Chondrocyte (in vitro differentiated cells): Measurements from ENCODE around the gene GTF2A2. TPM values are rescaled to one million over a fixed set of nuclear protein-coding genes. Genes with fewer than 3 reads are reported as not detected.
"Not testable (repeated sequence)": the region's sequence is repeated elsewhere in the genome, so short reads cannot be mapped to it uniquely, and the experiment has no call there.

ENCODE experiments used
- DNase-seq: peaks from one replicate; pipeline ENCODE4 v3.0.0; 2021; ENCODE audit warnings: mixed read lengths, low spot score
- H3K27ac Mint-ChIP-seq: one replicate; pipeline ENCODE4 v1.8.0; 2021; ENCODE audit warnings: mild to moderate bottlenecking, moderate library complexity, mixed read lengths; ENCODE audit not compliant: unreplicated experiment
- H3K27me3 Mint-ChIP-seq: 2 replicates; pipeline ENCODE4 v1.8.0; 2021; ENCODE audit warnings: low read depth, mixed read lengths
- H3K36me3 Mint-ChIP-seq: 2 replicates; pipeline ENCODE4 v1.8.0; 2021; ENCODE audit warnings: low read depth, mixed read lengths
- H3K4me1 Mint-ChIP-seq: 2 replicates; pipeline ENCODE4 v1.8.0; 2021; ENCODE audit warnings: low read depth, mild to moderate bottlenecking, mixed read lengths
- H3K4me3 Mint-ChIP-seq: one replicate; pipeline ENCODE4 v1.8.0; 2021; ENCODE audit warnings: mild to moderate bottlenecking, moderate library complexity, mixed read lengths; ENCODE audit not compliant: unreplicated experiment
- H3K9me3 Mint-ChIP-seq: 2 replicates; pipeline ENCODE4 v1.8.0; 2021; ENCODE audit warnings: low read depth, mixed read lengths
- total RNA-seq: library from RNA; stranded (reverse); gene quantifications from 3 replicates; pipeline ENCODE4 v1.2.1, GENCODE V29; 2021
- TF ChIP-seq, protein P1 (sequence below): fragments of 200-600 bp; sonication (generic); IDR thresholded peaks from 2 replicates; pipeline ENCODE4 v1.5.0; 2021; ENCODE audit warnings: antibody characterized with exemption, mild to moderate bottlenecking, moderate library complexity

The GTF2A2 gene
- total RNA-seq, 1 donor from 2014 or later: 114 TPM

DNA sequence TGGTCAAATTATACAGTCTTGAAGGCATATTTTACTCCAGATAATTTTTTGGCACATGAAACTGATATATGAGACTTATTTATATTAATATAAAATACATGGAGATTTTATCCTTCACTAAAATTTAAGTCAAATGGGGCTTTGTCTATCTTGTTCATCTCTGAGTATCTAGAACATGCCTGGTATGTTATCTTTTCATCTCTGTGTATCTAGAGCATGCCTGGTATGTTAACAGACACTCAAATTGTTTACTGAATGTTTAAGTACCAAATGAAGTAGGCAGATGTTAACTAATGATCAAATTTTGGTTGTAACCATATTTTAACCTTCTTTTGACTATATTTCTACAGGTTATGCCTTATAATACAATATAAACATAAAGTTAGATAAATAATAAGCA, 7.7 kb downstream of the GTF2A2 start:
- no peaks in the 10 kb centered on the region for H3K27me3 Mint-ChIP-seq
- H3K9me3 Mint-ChIP-seq: peaks cover 3% of the 10 kb centered on the region
- H3K4me3 Mint-ChIP-seq: no peak overlapping the region
- TF ChIP-seq, protein P1, sequence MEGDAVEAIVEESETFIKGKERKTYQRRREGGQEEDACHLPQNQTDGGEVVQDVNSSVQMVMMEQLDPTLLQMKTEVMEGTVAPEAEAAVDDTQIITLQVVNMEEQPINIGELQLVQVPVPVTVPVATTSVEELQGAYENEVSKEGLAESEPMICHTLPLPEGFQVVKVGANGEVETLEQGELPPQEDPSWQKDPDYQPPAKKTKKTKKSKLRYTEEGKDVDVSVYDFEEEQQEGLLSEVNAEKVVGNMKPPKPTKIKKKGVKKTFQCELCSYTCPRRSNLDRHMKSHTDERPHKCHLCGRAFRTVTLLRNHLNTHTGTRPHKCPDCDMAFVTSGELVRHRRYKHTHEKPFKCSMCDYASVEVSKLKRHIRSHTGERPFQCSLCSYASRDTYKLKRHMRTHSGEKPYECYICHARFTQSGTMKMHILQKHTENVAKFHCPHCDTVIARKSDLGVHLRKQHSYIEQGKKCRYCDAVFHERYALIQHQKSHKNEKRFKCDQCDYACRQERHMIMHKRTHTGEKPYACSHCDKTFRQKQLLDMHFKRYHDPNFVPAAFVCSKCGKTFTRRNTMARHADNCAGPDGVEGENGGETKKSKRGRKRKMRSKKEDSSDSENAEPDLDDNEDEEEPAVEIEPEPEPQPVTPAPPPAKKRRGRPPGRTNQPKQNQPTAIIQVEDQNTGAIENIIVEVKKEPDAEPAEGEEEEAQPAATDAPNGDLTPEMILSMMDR: no peak
- H3K27ac Mint-ChIP-seq: no peak overlapping the region
- H3K4me1 Mint-ChIP-seq: peaks cover 10% of the 10 kb centered on the region
- no peak for DNase-seq
- H3K36me3 Mint-ChIP-seq: peaks cover 19% of the 10 kb centered on the region

DNA sequence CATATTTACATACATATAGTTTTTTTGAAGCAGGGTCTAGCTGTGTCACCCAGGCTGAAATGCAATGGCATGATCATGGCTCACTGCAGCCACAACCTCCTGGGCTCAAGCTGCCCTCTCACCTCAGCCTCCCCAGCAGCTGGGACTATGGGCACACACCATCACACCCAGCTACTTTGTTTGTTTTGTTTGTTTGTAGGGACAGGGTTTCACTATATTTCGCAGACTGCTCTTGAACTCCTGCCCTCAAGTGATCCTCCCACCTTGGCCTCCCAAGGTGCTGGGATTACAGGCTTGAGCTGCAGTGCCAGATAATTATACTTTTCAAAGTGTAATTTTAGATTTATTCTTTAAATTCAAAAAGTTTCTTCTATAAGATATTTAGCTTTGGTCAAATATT, 10.2 kb downstream of the GTF2A2 start:
- TF ChIP-seq, protein P1: no peak
- DNase-seq: no peak
- Mint-ChIP-seq H3K36me3 (peaks cover 14% of the 10 kb centered on the region), H3K4me3 (no peak overlapping the region), H3K9me3 (no peaks in the 10 kb centered on the region), H3K27ac (no peak overlapping the region), H3K4me1 (peaks cover 10% of the 10 kb centered on the region), H3K27me3 (no peaks in the 10 kb centered on the region)

DNA sequence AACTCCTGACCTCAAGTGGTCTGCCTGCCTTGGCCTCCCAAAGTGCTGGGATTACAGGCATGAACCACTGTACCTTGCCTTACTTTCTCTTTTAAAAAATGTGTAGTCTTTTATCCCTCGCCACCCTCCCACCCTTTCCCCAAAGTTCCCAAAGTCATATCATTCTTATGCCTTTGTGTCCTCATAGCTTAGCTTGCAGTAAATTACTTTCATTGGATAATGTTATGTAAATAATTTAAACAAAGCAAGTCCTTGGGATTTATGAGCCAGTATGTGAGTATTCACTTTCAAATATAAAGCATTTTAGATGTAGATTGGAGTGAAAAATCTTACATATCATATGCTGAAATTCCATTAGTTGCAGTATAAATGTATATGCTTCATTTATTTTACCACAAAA, 11.0 kb downstream of the GTF2A2 start:
- no peaks in the 10 kb centered on the region for H3K27me3 Mint-ChIP-seq

DNA sequence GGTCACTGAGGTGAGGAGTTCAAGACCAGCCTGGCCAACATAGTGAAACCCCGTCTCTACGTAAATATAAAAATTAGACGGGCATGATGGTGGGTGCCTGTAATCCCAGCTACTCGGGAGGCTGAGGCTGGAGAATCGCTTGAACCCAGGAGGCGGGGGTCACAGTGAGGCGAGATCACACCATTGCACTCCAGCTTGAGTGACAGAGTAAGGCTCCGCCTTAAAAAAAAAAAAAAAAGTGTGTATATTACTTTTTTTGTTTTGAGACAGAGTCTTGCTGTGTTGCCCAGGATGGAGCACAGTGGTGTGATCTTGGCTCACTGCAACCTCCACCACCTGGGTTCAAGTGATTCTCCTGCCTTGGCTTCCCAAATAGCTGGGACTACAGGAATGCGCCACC, 11.5 kb downstream of the GTF2A2 start:
- not testable (repeated sequence) for H3K27me3 Mint-ChIP-seq, H3K4me3 Mint-ChIP-seq, H3K4me1 Mint-ChIP-seq, H3K27ac Mint-ChIP-seq, DNase-seq, H3K9me3 Mint-ChIP-seq
- H3K36me3 Mint-ChIP-seq: peaks cover 13% of the 10 kb centered on the region

More for the DNA sequence above, 11.0 kb downstream of the GTF2A2 start:
- no peak for DNase-seq
- H3K36me3 Mint-ChIP-seq: peaks cover 11% of the 10 kb centered on the region
- TF ChIP-seq, protein P1: no peak
- H3K9me3 Mint-ChIP-seq: no peaks in the 10 kb centered on the region
- peaks cover 10% of the 10 kb centered on the region for H3K4me1 Mint-ChIP-seq
- H3K4me3 Mint-ChIP-seq: no peak overlapping the region
- no peak overlapping the region for H3K27ac Mint-ChIP-seq

DNA sequence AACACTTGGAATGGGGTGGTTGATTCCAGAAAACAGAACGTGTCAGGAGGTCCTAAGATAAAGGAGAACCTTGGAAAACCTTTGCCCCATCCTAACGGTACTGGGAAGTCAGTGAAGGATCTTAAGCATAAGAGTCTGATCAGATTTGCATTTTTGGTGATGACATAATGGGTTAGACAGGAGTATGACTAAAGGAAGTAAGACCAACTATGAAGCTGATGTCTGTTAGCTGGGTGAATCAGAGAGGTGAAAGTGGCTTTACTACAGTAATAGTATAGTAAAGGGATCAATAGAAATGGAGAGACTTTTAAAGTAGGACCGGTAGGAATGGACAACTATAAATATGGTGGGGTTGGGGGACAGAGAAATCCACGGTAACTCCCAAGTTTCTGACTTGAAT, 12.6 kb downstream of the GTF2A2 start:
- Mint-ChIP-seq H3K27me3 (no peaks in the 10 kb centered on the region), H3K36me3 (peaks cover 9% of the 10 kb centered on the region), H3K9me3 (no peaks in the 10 kb centered on the region), H3K4me3 (no peak overlapping the region), H3K4me1 (peaks cover 6% of the 10 kb centered on the region), H3K27ac (no peak overlapping the region)
- TF ChIP-seq, protein P1: no peak
- no peak for DNase-seq

DNA sequence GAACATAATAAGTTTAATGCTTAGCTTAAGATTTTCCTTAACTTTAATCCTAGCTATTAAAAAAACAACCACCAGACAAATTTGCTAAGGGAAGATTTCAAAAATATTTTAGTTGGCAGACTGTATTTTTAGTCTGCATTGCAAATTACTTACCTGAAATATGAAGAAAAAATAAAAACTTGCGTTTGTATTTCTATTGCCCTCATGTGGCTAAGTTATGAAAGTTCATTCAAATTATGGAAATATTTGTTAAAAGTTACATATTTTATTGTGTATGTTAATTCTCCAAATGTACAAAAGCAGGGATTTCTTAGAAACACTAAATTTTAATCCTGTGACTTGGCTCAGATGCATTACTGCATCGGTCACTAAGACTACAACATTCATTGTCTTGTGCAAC, 15.0 kb downstream of the GTF2A2 start:
- H3K27ac Mint-ChIP-seq: no peak overlapping the region
- peaks cover 5% of the 10 kb centered on the region for H3K4me1 Mint-ChIP-seq
- no peaks in the 10 kb centered on the region for H3K27me3 Mint-ChIP-seq
- TF ChIP-seq, protein P1: peak; percentile 77
- no peak overlapping the region for H3K4me3 Mint-ChIP-seq
- no peaks in the 10 kb centered on the region for H3K9me3 Mint-ChIP-seq
- DNase-seq: no peak
- peaks cover 16% of the 10 kb centered on the region for H3K36me3 Mint-ChIP-seq
